ENCODE measurements around the gene PEX5. TPM values are rescaled to one million over a fixed set of nuclear protein-coding genes. Genes with fewer than 3 reads are reported as not detected.

Gene PEX5
- 22.6 to 33.3 TPM (median 28.8 TPM) in 5 replicates for total RNA-seq (2022; extraction: Qiagen RNA extraction)

GRCh38 chr12:7189398-7190267, at the start of gene PEX5:
TSS of gene PEX5 (plus strand) at chr12:7189686. CDS start at chr12:7190378, 692 bp downstream.

Other genes with a start within 250 kb of the PEX5 start
- not detected in 5 replicates for gene RNU7-1, start 245.9 kb upstream of the PEX5 start, total RNA-seq (2022; extraction: Qiagen RNA extraction)
- 256 to 322 TPM (median 309 TPM) in 5 replicates for gene C12orf57, start 245.7 kb upstream of the PEX5 start, total RNA-seq (2022; extraction: Qiagen RNA extraction)
- 9.5 to 13.3 TPM (median 11.7 TPM) in 5 replicates for gene PTPN6, start 238.3 kb upstream of the PEX5 start, total RNA-seq (2022; extraction: Qiagen RNA extraction)
- 320 to 342 TPM (median 331 TPM) in 5 replicates for gene PHB2, start 219.0 kb upstream of the PEX5 start, total RNA-seq (2022; extraction: Qiagen RNA extraction)
- 60.1 to 66.2 TPM (median 62.6 TPM) in 5 replicates for gene EMG1, start 218.8 kb upstream of the PEX5 start, total RNA-seq (2022; extraction: Qiagen RNA extraction)
- gene LPCAT3, start 171.2 kb upstream of the PEX5 start, total RNA-seq (2022; extraction: Qiagen RNA extraction): 27.2 to 31.6 TPM (median 29.5 TPM) in 5 replicates
- 40.4 to 68.0 TPM (median 43.8 TPM) in 5 replicates for gene C1S, start 129.0 kb upstream of the PEX5 start, total RNA-seq (2022; extraction: Qiagen RNA extraction)
- gene C1R, start 97.2 kb upstream of the PEX5 start, total RNA-seq (2022; extraction: Qiagen RNA extraction): 27.6 to 49.7 TPM (median 32.4 TPM) in 5 replicates
- gene C1RL, start 80.5 kb upstream of the PEX5 start, total RNA-seq (2022; extraction: Qiagen RNA extraction): 12.4 to 14.9 TPM (median 14.6 TPM) in 5 replicates
- not detected in 5 replicates for gene RBP5, start 60.8 kb upstream of the PEX5 start, total RNA-seq (2022; extraction: Qiagen RNA extraction)
- 14.6 to 16.7 TPM (median 15.2 TPM) in 5 replicates for gene CLSTN3, start 59.3 kb upstream of the PEX5 start, total RNA-seq (2022; extraction: Qiagen RNA extraction)
- not detected in 5 replicates for gene ACSM4, start 114.4 kb downstream of the PEX5 start, total RNA-seq (2022; extraction: Qiagen RNA extraction)